ENCODE results near the gene OR51Q1.

OR51Q1 gene

GRCh38 chr11:5421811-5422210, at the start of gene OR51Q1:
Gene OR51Q1, plus strand, starts transcription at chr11:5422111. Its CDS starts 90 bp downstream, at chr11:5422201.
- Histone ChIP-seq H3K9me3 (ENCODE audit: control insufficient read depth in 2 of 2, low read length in 2 of 2) (no peaks in the 10 kb centered on the region), H3K9ac (ENCODE audit: low read length in 2 of 2) (no peak within 1 kb of the TSS), H3K27ac (ENCODE audit: low read length) (no peak within 1 kb of the TSS), H3K4me3 (ENCODE audit: low read length in 2 of 2) (no peak within 1 kb of the TSS), H3K36me3 (ENCODE audit: control insufficient read depth in 2 of 2, insufficient read depth in 2 of 2, low read length in 2 of 2) (no peaks in the 10 kb centered on the region), H3K27me3 (ENCODE audit: control insufficient read depth in 1 of 2, insufficient read depth in 2 of 2, low read length in 2 of 2) (no peaks in the 10 kb centered on the region), H3K4me1 (ENCODE audit: control insufficient read depth, insufficient read depth, low read length) (no peaks in the 10 kb centered on the region)

- no peak overlapping the region for H3K27ac ChIP-seq (ENCODE audit: low read length)
- H3K9ac ChIP-seq (ENCODE audit: low read length in 2 of 2): no peak overlapping the region
- no peaks in the 10 kb centered on the region for H3K27me3 ChIP-seq (ENCODE audit: control insufficient read depth in 1 of 2, insufficient read depth in 2 of 2, low read length in 2 of 2)
- H3K9me3 ChIP-seq (ENCODE audit: control insufficient read depth in 2 of 2, low read length in 2 of 2): no peaks in the 10 kb centered on the region
- no peaks in the 10 kb centered on the region for H3K4me1 ChIP-seq (ENCODE audit: control insufficient read depth, insufficient read depth, low read length)
- no peaks in the 10 kb centered on the region for H3K36me3 ChIP-seq (ENCODE audit: control insufficient read depth in 2 of 2, insufficient read depth in 2 of 2, low read length in 2 of 2)
- H3K4me3 ChIP-seq (ENCODE audit: low read length in 2 of 2): no peak overlapping the region
Measured at GRCh38 chr11:5380740-5381342, 41.1 kb upstream of the OR51Q1 start.

DNA sequence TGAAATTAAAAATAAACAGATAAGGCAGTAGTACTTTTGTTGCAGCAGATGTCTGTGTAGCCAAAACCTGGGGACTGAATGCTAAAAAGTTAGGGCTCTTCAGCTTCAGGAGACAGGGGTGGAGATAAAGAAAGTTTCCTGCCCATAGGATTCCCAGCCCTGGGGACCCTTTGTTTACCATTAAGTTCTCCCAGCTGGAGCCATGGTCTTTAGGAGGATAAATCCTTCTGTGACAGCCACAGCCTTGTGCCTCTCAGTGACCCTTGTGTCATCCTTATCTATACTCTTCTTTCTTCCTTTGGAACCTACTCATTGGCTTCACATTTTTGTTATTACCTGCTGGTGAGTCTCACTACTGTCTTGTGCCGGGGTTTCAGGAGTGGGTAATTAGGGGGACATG, 38.3 kb upstream of the OR51Q1 start, which contains the start of gene OR51M1:
Gene OR51M1 (plus strand): TSS at position 237 of the 400 bp plus-strand sequence. CDS start 5,587 bp downstream, outside the sequence.
- no peaks in the 10 kb centered on the region for H3K4me1 ChIP-seq (ENCODE audit: control insufficient read depth, insufficient read depth, low read length)
- H3K36me3 ChIP-seq (ENCODE audit: control insufficient read depth in 2 of 2, insufficient read depth in 2 of 2, low read length in 2 of 2): no peaks in the 10 kb centered on the region
- H3K27ac ChIP-seq (ENCODE audit: low read length): no peak within 1 kb of the TSS
- H3K4me3 ChIP-seq (ENCODE audit: low read length in 2 of 2): no peak within 1 kb of the TSS
- no peak within 1 kb of the TSS for H3K9ac ChIP-seq (ENCODE audit: low read length in 2 of 2)
- no peaks in the 10 kb centered on the region for H3K9me3 ChIP-seq (ENCODE audit: control insufficient read depth in 2 of 2, low read length in 2 of 2)
- H3K27me3 ChIP-seq (ENCODE audit: control insufficient read depth in 1 of 2, insufficient read depth in 2 of 2, low read length in 2 of 2): no peaks in the 10 kb centered on the region

GRCh38 chr11:5384335-5384734, 37.6 kb upstream of the OR51Q1 start:
- Histone ChIP-seq H3K9me3 (ENCODE audit: control insufficient read depth in 2 of 2, low read length in 2 of 2) (no peaks in the 10 kb centered on the region), H3K4me1 (ENCODE audit: control insufficient read depth, insufficient read depth, low read length) (no peaks in the 10 kb centered on the region), H3K36me3 (ENCODE audit: control insufficient read depth in 2 of 2, insufficient read depth in 2 of 2, low read length in 2 of 2) (no peaks in the 10 kb centered on the region), H3K27ac (ENCODE audit: low read length) (no peak overlapping the region), H3K27me3 (ENCODE audit: control insufficient read depth in 1 of 2, insufficient read depth in 2 of 2, low read length in 2 of 2) (no peaks in the 10 kb centered on the region), H3K4me3 (ENCODE audit: low read length in 2 of 2) (no peak overlapping the region), H3K9ac (ENCODE audit: low read length in 2 of 2) (no peak overlapping the region)

DNA sequence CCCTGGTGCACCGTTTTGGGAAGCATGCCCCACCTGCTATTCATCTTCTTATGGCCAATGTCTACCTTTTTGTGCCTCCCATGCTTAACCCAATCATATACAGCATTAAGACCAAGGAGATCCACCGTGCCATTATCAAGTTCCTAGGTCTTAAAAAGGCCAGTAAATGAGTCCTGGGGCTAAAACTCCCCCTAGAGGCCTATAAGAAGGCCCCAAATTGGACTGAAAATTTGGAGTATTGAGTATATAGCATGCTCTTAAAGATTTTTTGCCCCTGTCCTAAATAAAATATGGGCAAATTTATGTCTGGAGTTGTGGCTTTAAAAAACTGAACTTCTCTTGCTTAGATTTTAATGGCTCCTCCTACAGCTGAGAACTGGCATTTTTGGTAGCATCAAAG, 31.7 kb upstream of the OR51Q1 start:
- Histone ChIP-seq H3K4me1 (ENCODE audit: control insufficient read depth, insufficient read depth, low read length) (no peaks in the 10 kb centered on the region), H3K27me3 (ENCODE audit: control insufficient read depth in 1 of 2, insufficient read depth in 2 of 2, low read length in 2 of 2) (no peaks in the 10 kb centered on the region), H3K27ac (ENCODE audit: low read length) (no peak overlapping the region), H3K4me3 (ENCODE audit: low read length in 2 of 2) (no peak overlapping the region), H3K9me3 (ENCODE audit: control insufficient read depth in 2 of 2, low read length in 2 of 2) (no peaks in the 10 kb centered on the region), H3K36me3 (ENCODE audit: control insufficient read depth in 2 of 2, insufficient read depth in 2 of 2, low read length in 2 of 2) (no peaks in the 10 kb centered on the region), H3K9ac (ENCODE audit: low read length in 2 of 2) (no peak overlapping the region)

- Histone ChIP-seq H3K36me3 (ENCODE audit: control insufficient read depth in 2 of 2, insufficient read depth in 2 of 2, low read length in 2 of 2) (no peaks in the 10 kb centered on the region), H3K27me3 (ENCODE audit: control insufficient read depth in 1 of 2, insufficient read depth in 2 of 2, low read length in 2 of 2) (no peaks in the 10 kb centered on the region), H3K4me1 (ENCODE audit: control insufficient read depth, insufficient read depth, low read length) (no peaks in the 10 kb centered on the region), H3K27ac (ENCODE audit: low read length) (no peak overlapping the region), H3K9me3 (ENCODE audit: control insufficient read depth in 2 of 2, low read length in 2 of 2) (no peaks in the 10 kb centered on the region), H3K9ac (ENCODE audit: low read length in 2 of 2) (no peak overlapping the region), H3K4me3 (ENCODE audit: low read length in 2 of 2) (no peak overlapping the region)
Measured at GRCh38 chr11:5394091-5394490, 27.8 kb upstream of the OR51Q1 start.

GRCh38 chr11:5398936-5399335, 23.0 kb upstream of the OR51Q1 start:
- Histone ChIP-seq H3K36me3 (ENCODE audit: control insufficient read depth in 2 of 2, insufficient read depth in 2 of 2, low read length in 2 of 2) (no peaks in the 10 kb centered on the region), H3K4me3 (ENCODE audit: low read length in 2 of 2) (no peak overlapping the region), H3K9me3 (ENCODE audit: control insufficient read depth in 2 of 2, low read length in 2 of 2) (no peaks in the 10 kb centered on the region), H3K27ac (ENCODE audit: low read length) (no peak overlapping the region), H3K27me3 (ENCODE audit: control insufficient read depth in 1 of 2, insufficient read depth in 2 of 2, low read length in 2 of 2) (no peaks in the 10 kb centered on the region), H3K4me1 (ENCODE audit: control insufficient read depth, insufficient read depth, low read length) (no peaks in the 10 kb centered on the region), H3K9ac (ENCODE audit: low read length in 2 of 2) (no peak overlapping the region)

DNA sequence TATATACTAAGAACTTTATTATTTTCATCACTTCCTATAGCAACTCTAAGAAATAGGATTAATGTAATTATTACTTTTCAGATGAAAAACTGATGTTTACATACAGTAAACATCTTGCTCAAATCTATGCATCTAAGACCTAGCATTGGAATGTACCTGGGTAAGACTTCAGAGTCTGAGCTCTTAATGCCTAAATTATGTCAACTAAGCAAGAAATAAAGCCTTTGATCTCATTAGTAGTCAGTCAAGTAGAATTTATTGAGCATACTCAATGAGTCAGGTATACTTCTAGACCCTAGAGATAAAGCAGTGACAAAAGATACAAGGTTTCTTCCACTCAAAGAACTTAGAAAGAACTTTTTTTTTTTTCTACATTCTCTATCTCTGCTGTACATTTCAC, 16.7 kb upstream of the OR51Q1 start:
- Histone ChIP-seq H3K36me3 (ENCODE audit: control insufficient read depth in 2 of 2, insufficient read depth in 2 of 2, low read length in 2 of 2) (no peaks in the 10 kb centered on the region), H3K4me3 (ENCODE audit: low read length in 2 of 2) (no peak overlapping the region), H3K27ac (ENCODE audit: low read length) (no peak overlapping the region), H3K27me3 (ENCODE audit: control insufficient read depth in 1 of 2, insufficient read depth in 2 of 2, low read length in 2 of 2) (no peaks in the 10 kb centered on the region), H3K9ac (ENCODE audit: low read length in 2 of 2) (no peak overlapping the region), H3K4me1 (ENCODE audit: control insufficient read depth, insufficient read depth, low read length) (no peaks in the 10 kb centered on the region), H3K9me3 (ENCODE audit: control insufficient read depth in 2 of 2, low read length in 2 of 2) (no peaks in the 10 kb centered on the region)

DNA sequence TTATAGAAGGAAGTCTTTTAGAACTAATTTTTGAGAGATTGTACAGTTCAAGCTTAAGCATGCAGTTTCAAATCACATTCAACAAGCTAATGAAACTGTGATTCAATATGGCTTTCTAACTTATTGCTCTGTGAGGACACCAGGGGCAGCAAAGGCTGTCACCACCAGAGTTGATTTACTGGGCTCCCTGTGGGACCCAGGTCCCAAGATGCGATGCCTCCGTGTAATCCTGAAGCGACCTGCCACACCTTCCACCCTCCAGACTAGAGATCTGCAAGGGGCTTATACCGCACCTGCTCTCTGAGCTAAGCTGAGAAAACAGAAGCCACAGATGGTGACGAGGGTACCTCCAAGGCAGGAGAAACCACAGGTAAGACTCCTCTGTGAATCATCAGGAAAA, 918 bp upstream of the OR51Q1 start:
- no peak overlapping the region for H3K9ac ChIP-seq (ENCODE audit: low read length in 2 of 2)
- H3K27ac ChIP-seq (ENCODE audit: low read length): no peak overlapping the region
- no peak overlapping the region for H3K4me3 ChIP-seq (ENCODE audit: low read length in 2 of 2)
- H3K4me1 ChIP-seq (ENCODE audit: control insufficient read depth, insufficient read depth, low read length): no peaks in the 10 kb centered on the region
- H3K9me3 ChIP-seq (ENCODE audit: control insufficient read depth in 2 of 2, low read length in 2 of 2): no peaks in the 10 kb centered on the region
- no peaks in the 10 kb centered on the region for H3K27me3 ChIP-seq (ENCODE audit: control insufficient read depth in 1 of 2, insufficient read depth in 2 of 2, low read length in 2 of 2)
- no peaks in the 10 kb centered on the region for H3K36me3 ChIP-seq (ENCODE audit: control insufficient read depth in 2 of 2, insufficient read depth in 2 of 2, low read length in 2 of 2)

GRCh38 chr11:5423131-5423530, 1.2 kb downstream of the OR51Q1 start:
- Histone ChIP-seq H3K27me3 (ENCODE audit: control insufficient read depth in 1 of 2, insufficient read depth in 2 of 2, low read length in 2 of 2) (no peaks in the 10 kb centered on the region), H3K4me3 (ENCODE audit: low read length in 2 of 2) (no peak overlapping the region), H3K4me1 (ENCODE audit: control insufficient read depth, insufficient read depth, low read length) (no peaks in the 10 kb centered on the region), H3K36me3 (ENCODE audit: control insufficient read depth in 2 of 2, insufficient read depth in 2 of 2, low read length in 2 of 2) (no peaks in the 10 kb centered on the region), H3K9me3 (ENCODE audit: control insufficient read depth in 2 of 2, low read length in 2 of 2) (no peaks in the 10 kb centered on the region), H3K27ac (ENCODE audit: low read length) (no peak overlapping the region), H3K9ac (ENCODE audit: low read length in 2 of 2) (no peak overlapping the region)

- H3K4me3 ChIP-seq (ENCODE audit: low read length in 2 of 2): no peak within 1 kb of the TSS
- H3K9ac ChIP-seq (ENCODE audit: low read length in 2 of 2): no peak within 1 kb of the TSS
- no peaks in the 10 kb centered on the region for H3K27me3 ChIP-seq (ENCODE audit: control insufficient read depth in 1 of 2, insufficient read depth in 2 of 2, low read length in 2 of 2)
- H3K9me3 ChIP-seq (ENCODE audit: control insufficient read depth in 2 of 2, low read length in 2 of 2): no peaks in the 10 kb centered on the region
- no peaks in the 10 kb centered on the region for H3K4me1 ChIP-seq (ENCODE audit: control insufficient read depth, insufficient read depth, low read length)
- no peak within 1 kb of the TSS for H3K27ac ChIP-seq (ENCODE audit: low read length)
- no peaks in the 10 kb centered on the region for H3K36me3 ChIP-seq (ENCODE audit: control insufficient read depth in 2 of 2, insufficient read depth in 2 of 2, low read length in 2 of 2)
Measured at GRCh38 chr11:5441414-5441813, 19.5 kb downstream of the OR51Q1 start, which contains the start of gene OR51I1. Gene OR51I1, minus strand, starts transcription at chr11:5441514. Its CDS starts 0 bp downstream, at chr11:5441514.

Measured in stomach smooth muscle (tissue), 2 donors.